ELF-1 (cell line): Measurements from ENCODE around the gene LPAR3.
A peak's percentile ranks its signal among the peaks of the same experiment; 100 is the strongest.
"Not testable (repeated sequence)": the region's sequence is repeated elsewhere in the genome, so short reads cannot be mapped to it uniquely, and the experiment has no call there.

ENCODE experiments used
- DNase-seq: peaks from one replicate; pipeline ENCODE4 v3.0.0-alpha.2; 2016; ENCODE audit warnings: low read depth, low spot score

LPAR3 gene

GRCh38 chr1:84892705-84893618 lies at the start of gene LPAR3:
LPAR3 (minus strand) TSS chr1:84893206; CDS start chr1:84866120, 27,086 bp downstream.
- DNase-seq, result peak; percentile 81

GRCh38 chr1:84941843-84942242 lies 48.8 kb upstream of the LPAR3 start:
- no peak for DNase-seq

GRCh38 chr1:84940481-84940880 lies 47.5 kb upstream of the LPAR3 start:
- no peak for DNase-seq

- DNase-seq, result no peak
These were observed 46.8 kb upstream of the LPAR3 start for GRCh38 chr1:84939761-84940160.

GRCh38 chr1:84939151-84939550 lies 46.1 kb upstream of the LPAR3 start:
- DNase-seq, result no peak

- DNase-seq, result peak; percentile 15
These were observed 43.3 kb upstream of the LPAR3 start for GRCh38 chr1:84936116-84936810.

GRCh38 chr1:84933011-84933611 lies 40.1 kb upstream of the LPAR3 start:
- no peak for DNase-seq

GRCh38 chr1:84930831-84931230 lies 37.8 kb upstream of the LPAR3 start:
- no peak for DNase-seq

- DNase-seq, result no peak
These were observed 37.3 kb upstream of the LPAR3 start for GRCh38 chr1:84930329-84930728.

GRCh38 chr1:84929581-84929980 lies 36.6 kb upstream of the LPAR3 start:
- DNase-seq, result no peak

GRCh38 chr1:84928979-84929378 lies 36.0 kb upstream of the LPAR3 start:
- no peak for DNase-seq

- no peak for DNase-seq
These were observed 30.3 kb upstream of the LPAR3 start for GRCh38 chr1:84923317-84923716.

GRCh38 chr1:84920159-84920558 lies 27.2 kb upstream of the LPAR3 start:
- DNase-seq, result no peak

- DNase-seq, result no peak
These were observed 26.5 kb upstream of the LPAR3 start for GRCh38 chr1:84919461-84919970.

GRCh38 chr1:84918726-84919336 lies 25.8 kb upstream of the LPAR3 start:
- DNase-seq, result no peak

GRCh38 chr1:84916897-84917296 lies 23.9 kb upstream of the LPAR3 start:
- no peak for DNase-seq

GRCh38 chr1:84913555-84913892 lies 20.5 kb upstream of the LPAR3 start:
- no peak for DNase-seq

GRCh38 chr1:84912726-84913554 lies 19.9 kb upstream of the LPAR3 start:
- no peak for DNase-seq

GRCh38 chr1:84908746-84909464 lies 15.9 kb upstream of the LPAR3 start:
- not testable (repeated sequence) for DNase-seq

- DNase-seq, result peak; percentile 27
These were observed 14.3 kb upstream of the LPAR3 start for GRCh38 chr1:84907095-84907827.
